OCI-LY7 (cell line): Measurements from ENCODE around the gene RRP9. TPM values are rescaled to one million over a fixed set of nuclear protein-coding genes. Genes with fewer than 3 reads are reported as not detected.

Source experiments
- BruUV-seq: library from RNA; stranded (reverse); fragments of 400-500 nt; replicated peaks from 2 replicates; lab custom pipeline; 2021; lab: Mats Ljungman, UMichigan
- CTCF ChIA-PET: fragments of 300-600 bp; sonication (Branson Sonifier 250); formaldehyde crosslinking; loops from one replicate; lab custom pipeline; 2022; ENCODE audit warnings: antibody characterized with exemption; ENCODE audit not compliant: unreplicated experiment; lab: Charles Lee
- POLR2A ChIA-PET: fragments of 300-600 bp; sonication (Branson Sonifier 250); formaldehyde crosslinking; loops from one replicate; lab custom pipeline; 2022; ENCODE audit warnings: antibody characterized with exemption; lab: Charles Lee
- DNase-seq: peaks from one replicate; pipeline ENCODE4 v3.0.0-alpha.2; 2015; ENCODE audit warnings: low spot score
- H2AFZ ChIP-seq: fragments of 200-600 bp; sonication (generic), shearing (Covaris generic); 2 replicates; pipeline ENCODE4 v1.6.1; 2014; ENCODE audit warnings: mild to moderate bottlenecking, antibody characterized with exemption, low read length, moderate library complexity
- H3K27ac ChIP-seq: fragments of 200-600 bp; sonication (generic); 2 replicates; pipeline ENCODE4 v1.5.1; 2014; ENCODE audit warnings: mixed run types, low read depth, mild to moderate bottlenecking, moderate library complexity, low read length, inconsistent platforms; ENCODE audit not compliant: poor library complexity, severe bottlenecking
- H3K36me3 ChIP-seq: fragments of 200-600 bp; sonication (generic); 2 replicates; pipeline ENCODE4 v1.6.1; 2014; ENCODE audit warnings: mild to moderate bottlenecking, antibody characterized with exemption, low read length, moderate library complexity, mixed read lengths; ENCODE audit not compliant: insufficient read depth
- H3K4me1 ChIP-seq: fragments of 200-600 bp; sonication (generic); 2 replicates; pipeline ENCODE4 v1.5.1; 2014; ENCODE audit warnings: mild to moderate bottlenecking, low read length; ENCODE audit not compliant: insufficient read depth, poor library complexity, severe bottlenecking
- H3K4me2 ChIP-seq: fragments of 200-600 bp; sonication (generic); 2 replicates; pipeline ENCODE4 v1.6.1; 2014; ENCODE audit warnings: mild to moderate bottlenecking, low read length
- H3K4me3 ChIP-seq: fragments of 200-600 bp; sonication (generic); 2 replicates; pipeline ENCODE4 v1.5.1; 2014; ENCODE audit warnings: mild to moderate bottlenecking, low read depth, low read length; ENCODE audit not compliant: poor library complexity, severe bottlenecking
- H3K79me2 ChIP-seq: fragments of 200-600 bp; sonication (generic); 2 replicates; pipeline ENCODE4 v1.6.1; 2016; ENCODE audit warnings: low read depth, mild to moderate bottlenecking, low read length, moderate library complexity, mixed read lengths; ENCODE audit not compliant: insufficient read depth
- H3K9me2 ChIP-seq: fragments of 200-600 bp; sonication (generic); 2 replicates; pipeline ENCODE4 v1.6.1; 2016; ENCODE audit warnings: mild to moderate bottlenecking, low read length, mixed read lengths; ENCODE audit not compliant: insufficient read depth
- H3K9me3 ChIP-seq: fragments of 200-600 bp; sonication (generic); 2 replicates; pipeline ENCODE4 v1.6.1; 2014; ENCODE audit warnings: mild to moderate bottlenecking, mixed run types, low read length, mixed read lengths
- H4K20me1 ChIP-seq: fragments of 200-600 bp; sonication (generic); 2 replicates; pipeline ENCODE4 v1.6.1; 2014; ENCODE audit warnings: mild to moderate bottlenecking, antibody characterized with exemption, low read length, moderate library complexity, mixed read lengths; ENCODE audit not compliant: insufficient read depth
- EZH2phosphoT487 ChIP-seq: fragments of 200-600 bp; sonication (generic); IDR thresholded peaks from 2 replicates; pipeline ENCODE4 v1.6.1; 2018; ENCODE audit warnings: low read depth, borderline replicate concordance, mild to moderate bottlenecking, mixed run types, antibody characterized with exemption, low read length, moderate library complexity, mixed read lengths
- intact Hi-C: fragments of 100-400 bp; cut with micrococcal nuclease; formaldehyde crosslinking; loops from one replicate; pipeline ENCODE4 v1.10.0; 2022; ENCODE audit not compliant: unreplicated experiment
- total RNA-seq, 2 experiments: library from RNA; depleted of rRNA in 1 of 2; stranded (reverse); fragments of >200 nt in 1 of 2; shearing (Covaris generic) in 1 of 2; gene quantifications; 2 replicates each; pipeline ENCODE4 v1.2.3, GENCODE V29; 2014 to 2022
- TF ChIP-seq, protein P1 (sequence below): fragments of 200-600 bp; sonication (generic); conservative IDR thresholded peaks from 2 replicates; pipeline ENCODE4 v1.5.1; 2014; ENCODE audit warnings: mild to moderate bottlenecking, antibody characterized with exemption, low read length, moderate library complexity, mixed read lengths

Gene RRP9
- total RNA-seq, 2 experiments from 2014 or later = 34.4 to 41.1 TPM

DNA sequence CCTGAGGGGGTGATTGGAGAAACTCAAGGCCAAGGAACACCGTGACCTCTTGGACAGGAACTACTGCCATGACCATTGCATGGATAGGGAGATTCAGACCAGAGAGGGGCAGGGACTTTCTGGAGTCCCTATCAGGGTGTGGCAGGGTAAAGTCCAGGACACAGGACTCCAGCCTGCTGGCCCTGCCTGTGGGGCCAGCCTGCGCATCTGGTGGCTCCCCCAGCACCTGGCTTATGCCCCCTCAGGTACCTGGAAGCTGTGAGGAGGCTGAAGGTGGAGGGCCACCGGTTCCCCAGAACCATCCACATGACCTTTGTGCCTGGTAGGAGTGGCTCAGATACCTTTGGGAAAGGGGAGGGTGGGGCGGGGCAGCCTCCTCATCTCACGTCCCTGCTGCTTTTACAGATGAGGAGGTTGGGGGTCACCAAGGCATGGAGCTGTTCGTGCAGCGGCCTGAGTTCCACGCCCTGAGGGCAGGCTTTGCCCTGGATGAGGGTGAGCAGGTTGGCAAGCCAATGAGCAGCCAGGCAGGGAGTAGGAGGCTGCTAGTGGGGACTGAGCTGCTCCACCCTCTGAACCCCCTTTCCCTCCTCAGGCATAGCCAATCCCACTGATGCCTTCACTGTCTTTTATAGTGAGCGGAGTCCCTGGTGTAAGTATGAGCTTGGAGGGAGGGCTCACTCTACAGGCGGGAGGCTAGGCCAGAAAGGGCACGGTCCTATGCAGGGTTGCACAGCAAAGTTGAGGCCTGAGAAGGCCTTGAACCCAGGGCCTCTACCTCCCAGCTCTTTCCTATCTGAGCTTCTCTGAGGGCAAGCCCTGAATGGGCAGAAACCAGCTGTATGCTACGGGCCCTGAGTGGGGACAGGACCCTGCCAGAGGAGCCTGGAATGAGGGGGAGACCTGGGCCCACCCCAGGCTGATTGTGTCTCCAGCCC is 44.6 kb upstream of the RRP9 start:
- Histone ChIP-seq H3K9me2 (no peaks in the 10 kb centered on the region), H4K20me1 (no peaks in the 10 kb centered on the region), H2AFZ (no peak overlapping the region), H3K4me2 (no peak overlapping the region), H3K27ac (no peak overlapping the region), H3K36me3 (peaks cover 1% of the 10 kb centered on the region), H3K79me2 (no peaks in the 10 kb centered on the region), H3K4me1 (peaks cover 9% of the 10 kb centered on the region), H3K4me3 (no peak overlapping the region), H3K9me3 (no peaks in the 10 kb centered on the region)
- intact Hi-C loops = no loop called here
- no peak for DNase-seq
- CTCF ChIA-PET = no interaction called here
- POLR2A ChIA-PET = no interaction called here
- BruUV-seq = no TSS peak
- no peak for TF ChIP-seq EZH2phosphoT487
- TF ChIP-seq, protein P1, sequence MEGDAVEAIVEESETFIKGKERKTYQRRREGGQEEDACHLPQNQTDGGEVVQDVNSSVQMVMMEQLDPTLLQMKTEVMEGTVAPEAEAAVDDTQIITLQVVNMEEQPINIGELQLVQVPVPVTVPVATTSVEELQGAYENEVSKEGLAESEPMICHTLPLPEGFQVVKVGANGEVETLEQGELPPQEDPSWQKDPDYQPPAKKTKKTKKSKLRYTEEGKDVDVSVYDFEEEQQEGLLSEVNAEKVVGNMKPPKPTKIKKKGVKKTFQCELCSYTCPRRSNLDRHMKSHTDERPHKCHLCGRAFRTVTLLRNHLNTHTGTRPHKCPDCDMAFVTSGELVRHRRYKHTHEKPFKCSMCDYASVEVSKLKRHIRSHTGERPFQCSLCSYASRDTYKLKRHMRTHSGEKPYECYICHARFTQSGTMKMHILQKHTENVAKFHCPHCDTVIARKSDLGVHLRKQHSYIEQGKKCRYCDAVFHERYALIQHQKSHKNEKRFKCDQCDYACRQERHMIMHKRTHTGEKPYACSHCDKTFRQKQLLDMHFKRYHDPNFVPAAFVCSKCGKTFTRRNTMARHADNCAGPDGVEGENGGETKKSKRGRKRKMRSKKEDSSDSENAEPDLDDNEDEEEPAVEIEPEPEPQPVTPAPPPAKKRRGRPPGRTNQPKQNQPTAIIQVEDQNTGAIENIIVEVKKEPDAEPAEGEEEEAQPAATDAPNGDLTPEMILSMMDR = no peak

DNA sequence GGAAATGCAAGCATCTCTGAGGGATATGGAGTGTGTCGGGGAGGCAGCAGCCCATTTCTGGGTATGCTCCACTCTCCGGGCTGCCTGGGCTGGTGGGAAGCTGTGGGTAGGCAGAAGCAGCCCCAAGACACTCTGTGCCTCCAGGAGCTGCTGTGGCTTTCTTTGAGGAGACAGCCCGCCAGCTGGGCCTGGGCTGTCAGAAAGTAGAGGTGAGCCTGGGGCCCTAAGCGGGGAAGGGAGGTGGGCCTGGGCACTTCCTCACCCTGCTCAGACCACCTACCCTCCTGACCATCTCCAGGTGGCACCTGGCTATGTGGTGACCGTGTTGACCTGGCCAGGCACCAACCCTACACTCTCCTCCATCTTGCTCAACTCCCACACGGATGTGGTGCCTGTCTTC is 43.4 kb upstream of the RRP9 start:
- POLR2A ChIA-PET = no interaction called here
- CTCF ChIA-PET = no interaction called here

More for the DNA sequence above, 43.4 kb upstream of the RRP9 start:
- Histone ChIP-seq H3K9me3 (no peaks in the 10 kb centered on the region), H3K79me2 (no peaks in the 10 kb centered on the region), H2AFZ (no peak overlapping the region), H3K27ac (no peak overlapping the region), H3K4me1 (peaks cover 8% of the 10 kb centered on the region), H4K20me1 (no peaks in the 10 kb centered on the region), H3K4me2 (no peak overlapping the region), H3K36me3 (no peaks in the 10 kb centered on the region), H3K4me3 (no peak overlapping the region), H3K9me2 (no peaks in the 10 kb centered on the region)
- intact Hi-C loops = no loop called here
- DNase-seq = no peak
- no TSS peak for BruUV-seq
- TF ChIP-seq, protein P1 = no peak
- TF ChIP-seq EZH2phosphoT487 = no peak
